Esophagus muscularis mucosa (tissue), 4 donors: ENCODE data around the gene KLHL29.

Experiments
- EP300 ChIP-seq: sonication (generic); formaldehyde crosslinking; IDR thresholded peaks from one replicate; pipeline ENCODE4 v1.6.1; 2017; ENCODE audit warnings: antibody characterized with exemption
- POLR2A ChIP-seq: fragments of 450-650 bp; IDR thresholded peaks from one replicate; pipeline ENCODE4 v1.6.1; 2017; ENCODE audit warnings: antibody characterized with exemption, moderate library complexity, mild to moderate bottlenecking, low read depth
- POLR2AphosphoS5 ChIP-seq, 2 donors: sonication (generic); formaldehyde crosslinking; IDR thresholded peaks; one replicate each; pipeline ENCODE4 v1.6.1; 2017; ENCODE audit warnings: antibody characterized with exemption in 2 of 2
- TF ChIP-seq, protein P1 (sequence below), 3 experiments: fragments of 200-600 bp in 2 of 3; fragments of 450-650 bp in 1 of 3; sonication (generic) in 2 of 3; IDR thresholded peaks; one replicate each; pipeline ENCODE4 v1.5.1; 2017 to 2019; ENCODE audit warnings: antibody characterized with exemption in 3 of 3, mild to moderate bottlenecking in 2 of 3, moderate library complexity in 1 of 3

DNA sequence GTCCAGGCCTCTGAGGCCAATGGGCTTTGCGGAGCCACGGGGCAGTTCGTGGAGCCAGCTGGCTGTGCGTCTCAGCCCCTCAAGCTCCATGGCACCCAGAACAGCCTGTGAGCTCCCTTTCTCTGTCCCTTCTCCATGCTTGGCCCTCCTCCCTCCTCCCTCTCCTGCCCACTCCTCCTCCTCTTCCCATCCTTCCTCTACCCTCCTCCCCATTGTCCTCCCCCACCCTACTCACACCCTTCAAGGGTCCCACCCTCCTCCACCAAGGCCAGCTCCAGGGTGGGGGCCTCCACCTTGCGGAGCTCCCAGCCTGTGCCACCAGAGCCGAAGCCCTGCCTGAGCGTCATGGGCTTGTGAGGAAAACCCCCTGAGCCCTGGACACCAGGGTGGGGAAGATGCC, 273.0 kb downstream of the KLHL29 start:
- TF ChIP-seq POLR2AphosphoS5 (IDR thresholded peaks at IDR 0.05): no peak
- TF ChIP-seq, protein P1, sequence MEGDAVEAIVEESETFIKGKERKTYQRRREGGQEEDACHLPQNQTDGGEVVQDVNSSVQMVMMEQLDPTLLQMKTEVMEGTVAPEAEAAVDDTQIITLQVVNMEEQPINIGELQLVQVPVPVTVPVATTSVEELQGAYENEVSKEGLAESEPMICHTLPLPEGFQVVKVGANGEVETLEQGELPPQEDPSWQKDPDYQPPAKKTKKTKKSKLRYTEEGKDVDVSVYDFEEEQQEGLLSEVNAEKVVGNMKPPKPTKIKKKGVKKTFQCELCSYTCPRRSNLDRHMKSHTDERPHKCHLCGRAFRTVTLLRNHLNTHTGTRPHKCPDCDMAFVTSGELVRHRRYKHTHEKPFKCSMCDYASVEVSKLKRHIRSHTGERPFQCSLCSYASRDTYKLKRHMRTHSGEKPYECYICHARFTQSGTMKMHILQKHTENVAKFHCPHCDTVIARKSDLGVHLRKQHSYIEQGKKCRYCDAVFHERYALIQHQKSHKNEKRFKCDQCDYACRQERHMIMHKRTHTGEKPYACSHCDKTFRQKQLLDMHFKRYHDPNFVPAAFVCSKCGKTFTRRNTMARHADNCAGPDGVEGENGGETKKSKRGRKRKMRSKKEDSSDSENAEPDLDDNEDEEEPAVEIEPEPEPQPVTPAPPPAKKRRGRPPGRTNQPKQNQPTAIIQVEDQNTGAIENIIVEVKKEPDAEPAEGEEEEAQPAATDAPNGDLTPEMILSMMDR (IDR thresholded peaks at IDR 0.05): no peak
- no peak for TF ChIP-seq POLR2A
- TF ChIP-seq EP300: no peak
